Measurements from ENCODE around the gene FMO3.

Gene FMO3

GRCh38 chr1:171152549-171152948 is 61.8 kb downstream of the FMO3 start:
- no peak overlapping the region for H3K4me3 ChIP-seq (ENCODE audit: low read depth, low read length)
- DNase-seq (ENCODE audit: low read depth, low spot score): no peak
- ChIA-PET CTCF (no interaction called here), POLR2A (no interaction called here)
- TF ChIP-seq CTCF (IDR thresholded peaks at IDR 0.05; ENCODE audit: insufficient read depth, low read length, missing control alignments): no peak

- ChIA-PET CTCF (no interaction called here), POLR2A (no interaction called here)
- H3K4me3 ChIP-seq (ENCODE audit: low read depth, low read length): no peak overlapping the region
- no peak for TF ChIP-seq CTCF (IDR thresholded peaks at IDR 0.05; ENCODE audit: insufficient read depth, low read length, missing control alignments)
- DNase-seq (ENCODE audit: low read depth, low spot score): no peak
These were observed 64.8 kb downstream of the FMO3 start for GRCh38 chr1:171155484-171155883.

GRCh38 chr1:171158096-171158495 is 67.4 kb downstream of the FMO3 start:
- DNase-seq (ENCODE audit: low read depth, low spot score): no peak
- ChIA-PET CTCF (no interaction called here), POLR2A (no interaction called here)
- TF ChIP-seq CTCF (IDR thresholded peaks at IDR 0.05; ENCODE audit: insufficient read depth, low read length, missing control alignments): no peak
- H3K4me3 ChIP-seq (ENCODE audit: low read depth, low read length): no peak overlapping the region

GRCh38 chr1:171158551-171158950 is 67.8 kb downstream of the FMO3 start:
- POLR2A ChIA-PET: no interaction called here
- H3K4me3 ChIP-seq (ENCODE audit: low read depth, low read length): no peak overlapping the region
- CTCF ChIA-PET: no interaction called here
- DNase-seq (ENCODE audit: low read depth, low spot score): no peak
- TF ChIP-seq CTCF (IDR thresholded peaks at IDR 0.05; ENCODE audit: insufficient read depth, low read length, missing control alignments): no peak

GRCh38 chr1:171159148-171159547 is 68.4 kb downstream of the FMO3 start:
- DNase-seq (ENCODE audit: low read depth, low spot score): no peak
- no peak overlapping the region for H3K4me3 ChIP-seq (ENCODE audit: low read depth, low read length)
- ChIA-PET CTCF (interaction anchor here (1.1 kb wide), 1 partner anchor 78 kb away, joined by 3 read pairs; no protein-coding TSS in a partner anchor), POLR2A (no interaction called here)
- no peak for TF ChIP-seq CTCF (IDR thresholded peaks at IDR 0.05; ENCODE audit: insufficient read depth, low read length, missing control alignments)

- ChIA-PET CTCF (interaction anchor here (1.1 kb wide), 1 partner anchor 79 kb away, joined by 3 read pairs; no protein-coding TSS in a partner anchor), POLR2A (no interaction called here)
- no peak for TF ChIP-seq CTCF (IDR thresholded peaks at IDR 0.05; ENCODE audit: insufficient read depth, low read length, missing control alignments)
- DNase-seq (ENCODE audit: low read depth, low spot score): no peak
- no peak overlapping the region for H3K4me3 ChIP-seq (ENCODE audit: low read depth, low read length)
These were observed 69.5 kb downstream of the FMO3 start for GRCh38 chr1:171160211-171160610.
